ENCODE data around the gene EPHB2.
"Not testable (repeated sequence)": the region's sequence is repeated elsewhere in the genome, so short reads cannot be mapped to it uniquely, and the experiment has no call there.

The EPHB2 gene

DNA sequence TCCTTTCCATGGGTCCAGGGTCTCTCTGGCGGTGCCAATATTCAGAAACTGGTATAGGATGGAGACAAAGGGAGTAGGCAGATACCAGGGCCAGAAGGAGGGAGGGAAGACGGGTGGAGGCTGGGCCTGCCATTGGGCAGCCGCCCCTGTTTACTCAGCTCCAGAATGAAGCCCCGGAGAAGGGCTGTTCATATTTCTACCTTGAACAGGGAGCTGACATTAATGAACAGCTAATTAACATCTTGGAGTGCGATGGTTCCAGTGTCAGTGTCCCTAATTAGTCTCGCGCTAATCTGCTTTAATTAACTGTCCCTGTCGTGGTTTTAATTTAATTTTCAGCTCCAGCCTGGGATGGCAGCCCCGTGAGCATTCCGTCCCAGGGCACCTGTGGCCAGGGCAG lies 113.8 kb downstream of the EPHB2 start:
- DNase-seq, result no peak

DNA sequence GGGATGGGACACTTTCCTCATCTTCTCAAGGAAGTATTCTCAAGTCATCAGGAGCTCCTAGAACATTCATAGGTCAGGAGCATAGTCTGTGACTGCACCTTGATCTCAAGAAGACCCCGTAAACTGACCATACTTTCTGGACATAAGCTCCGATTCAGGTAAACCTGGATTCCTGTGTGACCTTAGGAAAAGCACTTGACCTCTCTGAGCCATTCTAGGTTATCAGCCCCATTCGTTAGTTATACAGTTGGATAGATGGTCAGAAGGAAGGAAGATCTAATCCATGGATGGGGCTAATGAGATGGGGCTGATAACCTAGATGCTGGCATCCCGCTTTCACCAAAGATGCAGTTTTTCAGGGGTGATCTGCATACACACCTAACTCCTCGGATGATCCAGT lies 114.3 kb downstream of the EPHB2 start:
- no peak for DNase-seq

DNA sequence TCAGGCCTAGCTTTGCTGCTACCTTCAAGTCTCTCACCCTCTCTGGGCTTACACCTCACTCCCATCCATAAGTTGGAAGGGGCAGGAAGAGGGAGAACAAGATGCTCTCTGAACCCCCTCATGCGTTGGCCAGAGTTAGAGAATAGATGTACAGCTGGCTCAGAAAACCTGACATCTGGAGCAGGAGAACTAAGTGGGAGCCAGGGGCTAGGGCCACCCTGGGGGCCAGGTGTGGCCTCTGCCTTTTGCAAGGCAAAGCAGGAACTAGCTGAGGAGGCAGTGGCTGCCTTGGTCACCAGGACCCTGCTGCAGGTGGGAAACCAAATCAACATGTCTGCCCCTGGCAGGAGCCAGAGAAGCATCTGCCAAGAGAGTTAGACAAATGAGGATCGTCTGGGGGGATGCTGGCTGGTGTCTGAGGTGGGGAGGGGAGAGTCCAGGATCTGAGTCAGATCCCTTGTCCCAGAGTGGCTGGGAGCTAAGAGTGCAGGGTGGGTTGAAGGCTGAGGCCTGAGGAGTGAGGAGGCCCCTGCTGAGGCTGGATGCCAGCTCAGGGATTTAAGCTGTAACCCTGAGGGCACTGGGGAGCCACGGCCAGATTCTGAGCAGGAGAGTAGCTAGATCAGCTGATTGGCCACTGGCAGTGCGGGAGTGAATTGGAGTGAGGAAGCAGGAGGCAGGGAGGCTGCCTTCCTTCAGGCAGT lies 115.0 kb downstream of the EPHB2 start:
- DNase-seq, result no peak

DNA sequence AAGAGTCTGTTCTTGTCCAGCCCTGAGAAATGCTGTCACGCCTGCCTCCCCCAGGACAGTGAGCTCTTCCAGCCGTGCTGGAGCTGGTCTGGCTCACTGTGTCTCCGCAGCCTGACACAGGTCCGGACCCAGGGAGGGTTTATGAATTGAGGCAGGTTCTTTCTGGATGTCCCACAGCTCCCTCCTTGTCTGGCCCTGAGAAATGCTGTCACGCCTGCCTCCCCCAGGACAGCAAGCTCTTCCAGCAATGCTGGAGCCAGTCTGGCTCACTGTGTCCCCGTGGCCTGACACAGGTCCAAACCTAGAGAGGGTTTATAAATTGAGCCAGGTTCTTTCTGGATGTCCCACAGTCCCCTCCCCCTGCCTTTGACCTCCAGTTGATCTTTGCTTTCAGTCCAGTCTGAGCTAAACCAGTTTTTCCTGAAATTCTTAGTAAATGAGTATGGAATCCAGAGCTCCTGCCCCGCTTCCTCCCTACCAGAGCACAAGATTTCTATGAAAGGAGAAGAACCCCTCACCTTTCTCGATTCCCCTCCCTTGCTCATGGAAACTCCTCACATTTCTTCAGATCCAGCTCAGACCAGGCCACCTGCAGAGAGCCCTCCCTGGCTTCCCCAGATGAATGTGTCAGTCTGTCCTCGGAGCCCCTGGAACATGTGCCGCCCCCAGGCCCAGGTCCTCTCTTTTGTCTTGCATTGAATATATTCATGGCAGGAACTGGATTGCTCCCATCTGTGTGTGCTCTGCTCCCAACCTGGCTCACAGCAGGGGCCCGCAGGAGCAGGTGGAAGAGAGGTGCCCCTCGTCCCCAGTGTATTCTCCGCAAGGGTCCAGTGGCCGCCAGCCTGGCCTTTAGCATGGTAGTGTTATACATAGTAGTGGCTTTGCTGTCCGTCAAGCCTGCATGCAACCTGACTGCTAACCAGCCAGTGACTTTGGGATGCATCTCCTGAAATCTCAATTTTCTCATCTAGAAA lies 116.3 kb downstream of the EPHB2 start:
- DNase-seq, result no peak

DNA sequence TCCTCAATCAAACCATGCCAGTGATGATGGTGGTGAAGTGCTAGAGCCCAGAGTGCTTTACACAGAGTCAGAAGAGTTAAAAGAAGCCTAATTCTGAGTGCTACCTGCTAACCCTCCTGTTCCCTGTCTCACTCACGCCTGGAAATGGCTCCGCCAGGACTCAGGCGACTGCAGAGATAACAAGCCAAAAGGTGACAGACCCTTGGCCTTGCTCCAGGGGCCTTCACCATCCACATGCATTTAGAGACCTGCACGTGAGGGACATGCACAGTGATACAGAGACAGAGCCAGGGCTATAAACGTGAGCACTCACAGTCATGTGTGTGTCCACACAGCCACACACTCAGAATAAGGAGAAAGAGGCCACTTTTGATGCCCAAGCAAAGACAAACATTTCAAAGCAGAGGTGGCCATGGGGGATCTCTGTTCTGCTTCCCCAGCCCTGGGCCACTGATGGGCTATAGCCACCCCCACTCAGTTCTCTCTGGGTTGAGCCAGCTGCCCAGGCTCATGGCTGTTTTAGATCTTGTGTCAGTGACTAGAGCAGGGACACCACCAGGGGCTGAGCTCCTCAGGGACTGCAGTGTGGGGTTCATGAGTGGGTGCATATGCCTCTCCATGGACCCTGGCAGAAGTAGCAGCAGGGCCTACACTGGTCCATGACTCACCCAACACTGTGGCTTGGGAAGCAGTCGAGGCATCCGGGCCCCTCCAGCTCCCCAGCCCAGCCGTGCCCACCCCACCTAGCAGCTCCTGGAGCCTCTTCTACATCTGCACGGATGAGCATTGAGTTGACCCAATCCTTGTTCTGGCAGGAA lies 117.2 kb downstream of the EPHB2 start:
- no peak for DNase-seq

DNA sequence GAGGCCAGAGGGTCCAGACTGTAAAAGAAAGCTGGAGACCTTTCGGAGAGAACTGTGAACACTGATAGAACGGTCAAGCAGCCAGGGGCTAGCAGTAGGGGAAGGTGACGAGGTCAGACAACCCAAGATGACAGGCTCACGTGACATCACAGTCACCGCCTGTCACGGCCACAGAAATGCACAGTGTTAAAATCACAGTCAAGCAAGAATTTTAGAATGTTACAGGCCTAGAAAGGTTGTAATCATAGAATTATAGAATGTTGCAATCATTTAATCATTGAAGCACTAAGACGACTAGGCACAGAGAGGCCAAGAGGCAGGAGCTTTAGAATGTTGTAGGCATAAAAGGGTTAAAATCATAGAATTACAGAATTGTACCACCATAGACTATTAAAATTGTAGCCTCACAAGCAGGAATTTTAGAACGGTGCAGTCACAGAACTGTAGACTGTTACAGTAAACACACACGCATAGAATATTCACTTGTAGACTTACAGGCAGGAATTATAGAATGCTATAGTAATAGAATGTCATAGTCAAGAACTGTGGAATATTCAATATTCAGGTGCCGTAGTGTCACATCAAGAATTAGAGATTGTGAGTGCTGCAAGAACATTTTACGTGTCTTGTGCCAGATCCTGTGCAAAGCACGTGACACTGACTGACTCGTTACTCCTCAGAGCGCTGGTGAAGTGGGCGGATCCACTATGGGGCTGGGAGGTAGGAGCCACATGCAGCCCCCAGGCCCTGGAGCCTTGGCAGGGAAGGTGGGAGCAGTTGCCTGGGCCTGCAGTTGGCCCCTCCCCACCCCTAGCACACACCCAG lies 118.1 kb downstream of the EPHB2 start:
- no peak for DNase-seq

DNA sequence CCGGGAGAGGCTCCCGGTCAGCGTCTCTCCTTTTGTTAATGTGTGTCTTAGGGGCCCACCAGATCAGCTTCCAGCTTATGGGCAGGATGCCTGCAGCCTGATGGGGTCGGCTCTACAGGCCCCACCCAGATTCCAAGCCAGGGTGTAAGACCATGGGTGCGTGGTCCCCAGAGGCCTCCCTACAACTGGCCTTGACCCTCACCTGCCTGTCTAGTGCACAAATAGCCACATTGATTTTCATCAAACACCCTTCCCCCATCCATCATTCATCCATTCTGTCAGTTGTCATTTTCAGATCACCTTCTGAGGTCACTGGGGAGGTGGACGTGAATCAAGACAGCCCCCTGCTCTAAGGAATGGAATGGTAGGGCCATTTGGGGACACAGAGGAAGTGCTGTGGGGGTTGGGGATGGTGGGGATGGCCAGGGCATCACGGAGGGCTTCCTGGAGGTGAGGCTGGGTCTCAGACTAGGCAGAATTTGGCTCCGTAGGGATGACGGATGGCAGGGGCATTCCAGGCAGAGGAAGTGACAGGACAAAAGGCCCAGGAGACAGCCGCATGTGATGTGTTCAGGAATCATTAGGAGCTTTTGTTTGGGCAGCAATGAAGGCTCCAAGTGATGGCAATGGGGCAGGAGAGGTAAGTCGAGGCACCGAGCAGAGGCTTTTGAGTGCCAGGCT lies 118.8 kb downstream of the EPHB2 start:
- no peak for DNase-seq

DNA sequence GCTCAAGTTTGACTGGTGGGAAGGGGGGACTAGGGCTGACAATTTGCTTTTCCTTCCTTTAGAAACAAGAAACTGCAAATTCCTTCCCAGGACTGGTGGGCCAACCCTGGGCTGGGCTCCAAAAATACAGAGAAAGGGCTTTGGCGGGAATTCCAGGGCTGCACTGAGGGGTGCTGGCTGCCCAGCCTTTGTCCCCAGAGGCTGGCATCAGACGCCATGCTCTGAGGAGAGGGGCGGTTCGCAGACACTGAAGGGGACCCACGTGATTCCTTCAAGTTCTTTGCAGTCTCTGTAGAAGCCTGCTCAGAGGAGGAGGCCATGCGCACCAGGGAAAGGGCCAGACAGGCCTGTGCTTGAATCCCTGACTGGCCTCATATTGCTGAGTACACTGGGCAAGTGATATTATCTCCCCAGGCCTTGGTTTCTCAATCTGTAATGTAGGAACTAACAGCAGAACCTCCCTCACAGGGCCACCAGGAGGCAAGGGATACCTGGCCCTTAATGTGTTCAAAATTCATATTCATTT lies 119.5 kb downstream of the EPHB2 start:
- no peak for DNase-seq

DNA sequence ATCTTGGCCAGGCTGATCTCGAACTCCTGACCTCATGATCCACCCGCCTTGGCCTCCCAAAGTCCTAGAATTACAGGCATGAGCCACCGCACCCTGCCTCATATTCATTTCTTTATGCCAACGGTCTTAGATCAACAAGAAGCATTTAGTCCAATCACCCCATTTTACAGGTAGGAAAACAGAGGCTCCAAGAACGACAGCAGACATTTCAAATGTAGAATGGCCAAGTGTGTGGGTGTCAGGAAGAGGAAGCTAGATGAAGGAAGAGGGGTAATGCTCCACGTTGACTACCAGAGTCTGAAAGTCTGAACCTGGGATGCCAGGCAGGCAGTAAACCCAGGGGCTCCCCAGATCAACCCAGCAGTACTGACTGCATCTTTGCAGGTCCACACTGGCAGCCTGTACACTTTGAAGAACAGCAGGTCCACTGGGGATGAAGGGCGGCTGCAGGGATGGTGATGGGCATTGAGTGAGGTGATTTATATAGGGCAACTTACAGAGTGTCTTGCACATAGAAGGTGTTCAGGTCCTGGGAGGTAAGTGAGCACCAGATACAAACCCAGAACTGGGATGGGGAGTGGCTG lies 120.2 kb downstream of the EPHB2 start:
- DNase-seq, result no peak

DNA sequence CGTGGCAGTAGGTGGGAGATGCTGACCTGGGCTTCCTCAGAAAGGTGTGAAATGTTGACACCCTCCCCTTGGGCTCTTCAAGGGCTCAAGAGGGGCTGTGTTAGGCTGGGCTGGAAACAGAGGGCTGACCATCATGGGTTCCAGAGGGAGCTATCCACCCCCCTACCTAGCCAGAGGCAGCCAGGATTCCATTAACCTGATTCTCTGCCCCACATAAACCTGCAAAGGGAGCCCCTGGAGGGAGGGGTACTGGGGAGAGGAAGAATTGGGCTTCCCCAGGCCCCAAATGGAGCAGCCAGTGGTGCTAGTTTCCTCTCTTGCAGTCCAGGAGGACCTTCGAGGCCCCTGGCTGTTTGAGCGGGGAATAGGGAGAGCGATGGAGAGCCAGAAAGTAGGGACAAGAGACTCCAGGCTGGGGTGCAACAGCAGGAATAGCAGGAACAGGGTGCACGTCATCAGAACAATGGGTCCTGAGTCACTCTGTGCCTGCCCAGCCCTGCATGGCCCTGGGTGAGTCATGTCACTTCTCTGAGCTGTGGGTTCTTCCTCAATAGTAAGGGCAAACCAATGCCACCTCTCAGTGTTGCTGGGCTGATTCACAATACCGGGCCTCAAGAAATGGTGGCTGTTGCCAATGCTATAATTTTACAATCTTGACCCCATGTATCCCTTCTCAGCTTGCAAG lies 121.2 kb downstream of the EPHB2 start:
- no peak for DNase-seq

DNA sequence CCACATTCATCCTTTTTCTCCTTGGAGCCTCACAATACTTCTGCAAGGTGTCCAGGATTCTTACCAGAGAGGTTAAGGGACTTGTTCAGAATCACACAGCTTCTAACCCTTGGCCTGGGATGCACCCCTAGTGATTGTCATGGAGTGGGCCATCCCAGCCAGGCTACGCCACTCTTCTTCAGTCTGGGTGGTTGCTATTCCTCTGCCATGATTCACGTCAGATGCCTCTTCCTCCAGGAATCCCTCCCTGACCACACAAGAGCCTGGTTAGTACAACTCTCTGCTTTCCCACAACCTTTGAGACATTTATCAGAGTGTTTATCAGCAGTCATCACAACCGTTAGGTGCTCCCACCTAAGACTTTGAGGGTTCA lies 121.8 kb downstream of the EPHB2 start:
- no peak for DNase-seq

DNA sequence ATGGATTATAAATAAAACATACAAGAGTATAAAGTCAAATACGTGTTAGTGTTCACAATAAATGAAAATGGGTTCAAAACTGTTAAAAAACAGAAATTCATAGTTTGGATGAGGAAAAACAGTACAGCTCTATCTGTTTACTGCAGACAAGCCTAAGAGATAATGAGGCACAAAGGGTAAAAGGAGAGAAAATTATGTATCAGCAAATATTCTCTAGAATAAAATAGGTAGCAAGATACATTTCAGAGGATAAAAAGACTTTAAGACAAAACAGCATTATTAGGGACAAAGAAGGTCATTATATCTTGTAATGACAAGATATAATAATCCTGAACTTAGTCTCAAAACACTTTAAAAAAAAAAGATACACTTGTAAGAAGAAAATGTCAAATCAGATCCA lies 123.1 kb downstream of the EPHB2 start:
- no peak for DNase-seq

DNA sequence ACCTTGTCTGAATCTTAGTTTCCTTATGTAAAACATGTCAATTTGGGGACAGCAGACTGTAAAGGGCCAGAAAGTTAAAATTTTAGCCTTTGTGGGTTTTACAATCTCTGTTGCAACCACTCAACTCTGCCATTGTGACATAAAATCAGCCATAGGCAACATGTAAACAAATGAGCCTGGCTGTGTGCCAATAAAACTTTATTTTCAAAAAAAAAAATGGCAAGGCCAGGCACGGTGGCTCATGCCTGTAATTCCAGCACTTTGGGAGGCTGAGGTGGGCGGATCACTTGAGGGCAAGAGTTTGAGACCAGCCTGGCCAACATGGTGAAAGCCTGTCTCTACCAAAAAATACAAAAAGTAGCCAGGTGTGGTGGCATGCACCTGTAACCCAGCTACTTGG lies 123.8 kb downstream of the EPHB2 start:
- DNase-seq, result not testable (repeated sequence)

DNA sequence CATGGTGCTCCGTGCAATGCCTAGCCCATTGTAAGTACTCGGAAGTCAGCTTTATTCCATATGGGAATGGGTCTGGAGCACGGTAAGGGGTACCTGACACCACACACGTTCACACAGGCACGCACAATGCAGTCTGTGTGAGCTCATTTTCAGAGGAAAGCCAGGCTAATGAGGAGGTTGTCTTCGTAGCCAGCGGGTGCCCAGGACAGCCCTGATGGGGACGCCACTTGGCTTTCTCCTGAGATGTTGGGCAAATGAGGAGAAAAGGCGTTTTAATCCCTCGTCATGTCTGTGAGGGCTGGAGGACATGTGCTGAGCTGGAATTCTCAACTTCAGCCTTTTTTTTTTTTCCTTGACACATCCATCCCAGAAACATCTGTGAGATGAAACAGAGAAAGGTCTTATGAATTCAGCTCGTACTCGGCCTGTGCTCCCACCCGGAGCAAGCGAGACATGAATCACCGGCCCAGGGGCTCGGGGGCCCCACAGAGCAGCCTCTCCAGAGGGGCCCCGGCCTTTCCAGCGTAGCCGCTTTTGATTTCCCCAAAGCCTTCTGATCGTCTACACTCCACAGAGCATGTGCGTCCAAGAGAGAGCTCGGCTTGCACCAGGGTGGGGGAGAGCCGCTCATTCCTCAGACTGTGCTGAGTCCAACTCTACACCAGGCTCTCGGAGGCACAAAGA lies 125.1 kb downstream of the EPHB2 start:
- DNase-seq, result no peak

DNA sequence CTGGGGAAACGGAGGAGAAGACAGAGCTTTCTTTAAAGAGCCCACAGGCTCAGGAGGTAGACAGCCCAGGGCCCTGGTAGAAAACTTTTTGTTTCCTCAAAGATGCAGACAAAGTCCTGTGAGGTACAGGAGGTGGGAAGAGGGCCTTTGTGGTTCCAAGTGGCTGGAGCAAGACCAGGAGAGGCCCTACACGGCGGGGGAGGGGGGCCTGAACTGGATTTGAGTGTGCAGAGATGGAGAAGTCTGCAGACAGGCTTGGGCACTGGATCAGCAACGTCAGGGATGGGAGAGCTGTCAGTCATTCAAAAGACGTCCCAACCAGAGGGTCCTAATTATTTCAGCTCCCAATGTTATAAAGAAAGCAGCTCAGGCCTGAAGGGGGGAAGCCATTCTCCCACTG lies 126.2 kb downstream of the EPHB2 start:
- no peak for DNase-seq

DNA sequence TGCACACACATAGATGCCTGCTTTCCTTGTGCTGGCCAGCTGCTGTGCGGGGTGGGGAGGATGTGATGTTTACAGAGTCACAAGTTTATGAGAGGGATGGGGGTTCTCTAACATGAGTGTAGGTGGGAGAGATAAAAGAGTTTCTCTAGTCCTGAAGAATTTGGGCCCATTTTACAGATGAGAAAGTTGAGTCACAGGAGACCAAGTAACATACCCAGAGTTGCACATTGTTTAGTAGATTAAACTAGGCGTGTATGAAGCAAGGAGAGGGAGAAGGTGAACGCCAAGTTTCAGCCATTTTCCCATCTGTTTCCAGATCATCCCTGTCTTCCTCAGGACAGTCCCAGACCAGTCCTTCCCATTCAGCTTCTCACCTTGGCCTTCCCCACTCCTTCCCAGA lies 126.7 kb downstream of the EPHB2 start:
- no peak for DNase-seq

DNA sequence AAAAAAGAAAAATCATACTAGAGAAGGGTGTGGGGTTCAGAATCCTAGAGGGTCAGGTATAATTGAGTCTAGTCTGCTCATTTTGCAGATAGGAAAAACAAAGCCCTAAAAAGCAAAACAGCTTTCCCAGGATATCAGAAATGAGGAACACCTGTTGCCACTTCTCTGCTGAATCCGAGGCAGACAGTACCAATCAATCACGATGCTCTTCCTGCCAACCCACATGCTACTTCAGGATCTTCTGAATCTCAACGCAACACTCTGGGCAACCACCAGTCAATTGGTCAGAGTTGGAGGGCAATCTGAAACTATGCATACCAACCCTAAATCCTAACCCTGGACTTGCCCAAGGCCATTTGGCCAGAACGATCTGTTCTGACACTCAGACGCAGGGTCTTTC lies 128.3 kb downstream of the EPHB2 start:
- no peak for DNase-seq

DNA sequence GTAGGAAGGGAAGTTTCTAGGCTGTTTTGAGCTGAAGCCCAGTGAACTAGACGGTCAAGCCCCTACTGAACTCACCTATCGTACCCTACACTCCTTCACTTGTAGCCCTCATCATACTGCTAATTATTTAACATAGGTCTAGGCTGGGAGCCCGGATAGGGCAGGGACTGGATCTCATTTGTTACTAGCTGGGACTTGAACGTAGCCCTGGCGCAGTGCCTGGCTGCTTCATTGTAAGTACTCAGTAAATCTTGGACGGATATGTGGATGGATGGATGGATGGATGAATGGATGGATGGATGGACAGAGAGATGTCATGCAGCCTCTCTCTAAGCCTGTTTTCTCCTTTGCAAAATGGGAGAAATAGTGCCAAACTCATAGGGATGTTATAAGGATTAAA lies 129.2 kb downstream of the EPHB2 start:
- DNase-seq, result no peak

DNA sequence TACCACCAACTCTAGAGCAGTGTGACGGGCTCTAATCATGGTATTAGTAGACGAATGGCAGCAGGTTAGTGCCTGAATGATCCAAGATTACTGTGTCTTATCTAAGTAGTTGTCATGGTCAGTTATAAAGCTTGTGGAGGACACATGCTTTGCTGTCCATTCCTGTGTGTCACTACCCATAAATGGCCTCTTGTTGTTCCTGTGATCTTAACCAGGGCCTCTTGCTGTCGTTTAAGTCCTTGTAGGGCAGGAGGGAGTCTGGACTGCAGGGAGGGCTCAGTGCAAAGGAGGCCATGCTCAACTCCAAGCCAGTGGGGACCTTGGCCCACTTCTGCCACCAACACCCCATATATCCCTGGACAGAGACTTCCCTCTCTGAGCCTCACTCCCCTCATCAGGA lies 130.5 kb downstream of the EPHB2 start:
- no peak for DNase-seq

DNA sequence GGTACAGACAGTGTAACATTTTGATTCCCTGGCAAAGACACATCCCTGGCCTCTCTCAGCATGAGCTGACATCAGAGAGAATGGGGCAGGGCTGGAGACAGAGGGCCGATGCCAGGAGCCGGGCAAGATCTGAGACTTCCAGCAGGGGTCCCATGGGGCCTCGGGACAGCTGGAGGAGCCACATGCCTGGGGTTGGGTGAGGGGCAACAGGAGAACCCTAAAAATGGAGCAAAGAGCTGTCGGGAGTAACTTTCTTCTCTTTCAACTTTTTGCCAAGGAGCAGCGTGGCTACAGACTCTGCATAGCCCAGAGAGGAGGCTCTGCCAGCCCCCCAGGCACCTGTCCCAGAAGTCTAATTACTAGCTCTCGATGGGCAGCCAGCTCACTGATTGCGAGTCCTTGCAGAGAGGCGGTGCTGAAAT lies 131.2 kb downstream of the EPHB2 start:
- no peak for DNase-seq
